Fibroblast of villous mesenchyme (primary cell): Measurements from ENCODE around the gene FGF9. TPM values are rescaled to one million over a fixed set of nuclear protein-coding genes. Genes with fewer than 3 reads are reported as not detected.

ENCODE experiments used
- DNase-seq: peaks from one replicate; pipeline ENCODE4 v3.0.0-alpha.2; 2010; ENCODE audit warnings: low read depth
- H3K4me3 ChIP-seq: 2 replicates; pipeline ENCODE4 v1.5.1; 2011; ENCODE audit warnings: low read depth, mild to moderate bottlenecking, low read length
- CTCF ChIP-seq: IDR thresholded peaks from 2 replicates; pipeline ENCODE4 v1.5.1; 2012; ENCODE audit warnings: low read depth, mild to moderate bottlenecking, low read length; ENCODE audit not compliant: insufficient read depth
- total RNA-seq: library from RNA; depleted of rRNA; stranded (reverse); fragments of >200 nt; gene quantifications from 2 replicates; pipeline ENCODE4 v1.2.3, GENCODE V29; 2012

FGF9 gene
- total RNA-seq, 1 donor: 4.7 TPM

- TF ChIP-seq CTCF: no peak
- no peak overlapping the region for H3K4me3 ChIP-seq
- DNase-seq: no peak
Observed at GRCh38 chr13:21703846-21704245, 33.0 kb downstream of the FGF9 start.

GRCh38 chr13:21707586-21707985 lies 36.7 kb downstream of the FGF9 start:
- H3K4me3 ChIP-seq: no peak overlapping the region
- no peak for TF ChIP-seq CTCF
- no peak for DNase-seq

DNA sequence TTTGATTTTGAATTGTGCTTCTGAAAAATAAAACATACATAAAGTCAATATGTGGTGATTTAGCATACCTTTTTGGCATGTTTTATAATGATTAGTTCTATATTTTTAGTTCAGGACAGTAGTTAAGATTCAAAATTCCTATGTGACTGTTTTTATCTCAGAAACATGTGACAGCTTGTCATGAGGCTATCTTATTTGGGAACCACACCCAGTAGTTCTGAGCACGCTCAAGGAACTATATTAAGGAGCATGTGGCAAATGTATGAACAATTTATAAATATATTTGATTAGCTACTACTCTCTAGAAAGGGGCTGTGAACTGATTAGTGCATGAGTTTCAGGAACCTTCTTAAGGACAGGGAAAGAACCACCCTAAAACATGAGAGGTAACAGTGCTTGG lies 38.8 kb downstream of the FGF9 start:
- no peak overlapping the region for H3K4me3 ChIP-seq
- TF ChIP-seq CTCF: no peak
- DNase-seq: no peak

DNA sequence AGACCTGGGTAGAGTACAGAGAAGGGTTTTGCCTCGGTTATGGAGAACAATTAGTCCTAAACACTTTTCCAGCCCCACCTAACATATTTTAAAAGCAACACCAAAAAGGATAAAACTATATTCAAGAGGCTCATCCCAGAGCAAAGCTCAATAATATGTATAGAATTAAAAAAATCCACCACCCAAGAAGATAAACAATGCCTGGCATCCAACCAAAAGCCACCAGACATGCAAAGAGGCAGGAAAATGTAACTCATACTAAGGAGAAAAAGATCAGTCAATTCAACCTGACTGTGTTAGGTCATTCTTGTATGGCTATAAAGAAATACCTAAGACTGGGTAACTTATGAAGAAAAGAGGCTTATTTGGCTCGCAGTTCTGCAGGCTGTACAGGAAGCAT lies 39.3 kb downstream of the FGF9 start:
- H3K4me3 ChIP-seq: no peak overlapping the region
- no peak for TF ChIP-seq CTCF
- no peak for DNase-seq

GRCh38 chr13:21717817-21718216 lies 46.9 kb downstream of the FGF9 start:
- DNase-seq: no peak
- TF ChIP-seq CTCF: no peak

GRCh38 chr13:21719463-21719862 lies 48.6 kb downstream of the FGF9 start:
- no peak for TF ChIP-seq CTCF
- no peak overlapping the region for H3K4me3 ChIP-seq
- no peak for DNase-seq

More at GRCh38 chr13:21717817-21718216, 46.9 kb downstream of the FGF9 start:
- no peak overlapping the region for H3K4me3 ChIP-seq

DNA sequence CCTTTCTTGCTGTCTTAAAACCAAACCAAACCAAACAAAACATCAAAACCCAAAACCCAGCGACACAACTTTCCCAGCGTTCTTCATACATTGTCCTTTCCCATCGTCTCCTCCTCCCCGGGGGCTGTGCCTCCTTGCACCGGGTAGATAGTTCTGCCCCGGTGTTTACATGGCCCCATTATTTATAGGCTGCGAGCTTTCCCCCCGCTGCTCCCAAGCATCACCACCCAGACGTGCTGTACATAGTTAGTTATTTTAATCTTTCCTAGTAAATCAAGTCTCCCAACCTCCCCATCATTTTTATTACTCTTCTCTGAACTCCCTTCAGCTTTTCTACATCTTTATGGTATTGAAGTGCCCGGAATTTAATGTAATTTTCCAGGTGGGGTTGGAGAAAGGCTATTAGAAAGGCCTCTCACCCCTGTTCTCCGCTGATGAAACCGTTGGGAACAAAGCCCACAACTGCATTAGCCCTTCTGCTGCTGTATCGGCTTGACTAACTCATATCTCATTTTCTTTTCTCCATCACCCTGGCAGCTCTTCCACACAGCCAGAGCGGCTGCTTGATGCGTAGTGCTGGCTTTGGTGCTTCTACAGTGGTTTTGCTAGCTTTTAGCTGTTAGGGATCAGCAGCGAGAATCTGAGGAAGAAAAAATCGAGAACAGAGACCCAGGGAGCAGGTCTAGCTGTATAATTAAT lies 53.1 kb downstream of the FGF9 start:
- no peak overlapping the region for H3K4me3 ChIP-seq
- TF ChIP-seq CTCF: no peak
- no peak for DNase-seq
